NCI-H128 (cell line): Measurements from ENCODE around the gene MCF2L2.

Experiments
- DNase-seq: peaks from one replicate; lab custom pipeline; 2025; ENCODE audit not compliant: unreplicated experiment; lab: John Stamatoyannopoulos, UW

MCF2L2 gene

GRCh38 chr3:183330881-183331280 is 97.5 kb downstream of the MCF2L2 start:
- DNase-seq, result no peak

- no peak for DNase-seq
Measured at GRCh38 chr3:183329543-183329942, 98.9 kb downstream of the MCF2L2 start.

DNA sequence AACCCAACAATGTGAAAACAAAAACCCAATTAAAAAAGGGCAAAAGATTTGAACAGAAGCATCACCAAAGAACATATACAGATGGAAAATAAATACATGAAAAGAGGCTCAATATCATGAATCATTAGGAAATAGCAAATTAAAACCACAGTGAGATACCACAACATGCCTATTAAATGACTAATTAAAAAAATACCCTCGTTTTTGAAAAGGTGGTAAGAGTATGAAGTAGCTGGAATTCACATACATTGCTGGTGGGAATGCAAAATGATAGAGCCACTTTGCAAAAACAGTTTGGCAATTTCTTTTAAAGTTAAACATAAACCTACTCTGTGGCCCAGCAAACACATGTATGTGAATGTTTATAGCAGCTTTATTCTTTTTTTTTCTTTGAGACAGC is 99.6 kb downstream of the MCF2L2 start:
- no peak for DNase-seq

DNA sequence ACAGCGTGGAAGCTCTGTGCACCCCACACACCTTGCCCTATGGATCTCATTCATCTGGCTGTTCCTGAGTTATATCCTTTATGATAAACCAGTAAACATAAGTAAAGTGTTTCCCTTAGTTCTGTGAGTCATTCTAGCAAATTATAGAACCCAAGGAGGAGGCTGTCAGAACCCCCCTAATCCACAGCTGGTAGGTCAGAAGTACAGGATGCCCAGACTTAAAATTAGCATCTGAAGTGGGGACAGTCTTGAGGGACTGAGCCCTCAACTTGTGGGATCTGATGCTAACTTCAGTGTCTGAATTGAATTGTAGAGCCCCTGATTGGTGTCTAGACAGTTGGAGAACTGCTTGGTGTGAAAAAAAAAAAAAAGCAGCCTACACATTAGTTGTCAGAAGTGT is 100.3 kb downstream of the MCF2L2 start:
- no peak for DNase-seq

GRCh38 chr3:183327343-183327742 is 101.1 kb downstream of the MCF2L2 start:
- no peak for DNase-seq

GRCh38 chr3:183324083-183324482 is 104.3 kb downstream of the MCF2L2 start:
- DNase-seq, result no peak

DNA sequence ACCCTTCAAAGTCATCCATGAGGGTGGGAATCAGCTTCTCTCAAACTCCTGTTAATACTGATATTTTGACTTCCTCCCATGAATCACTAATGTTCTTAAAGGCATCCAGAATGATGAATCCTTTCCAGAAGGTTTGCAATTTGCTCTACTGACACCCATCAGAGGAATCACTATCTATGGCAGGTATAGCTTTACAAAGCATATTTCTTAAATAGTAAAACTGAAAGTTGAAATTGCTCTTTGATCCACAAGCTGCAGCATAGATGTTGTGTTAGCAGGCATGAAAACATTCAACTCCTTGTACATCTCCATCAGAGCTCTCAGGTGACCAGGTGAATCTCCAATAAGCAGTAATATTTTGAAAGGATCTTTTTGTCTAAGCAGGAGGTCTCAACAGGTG is 109.0 kb downstream of the MCF2L2 start:
- DNase-seq, result no peak

DNA sequence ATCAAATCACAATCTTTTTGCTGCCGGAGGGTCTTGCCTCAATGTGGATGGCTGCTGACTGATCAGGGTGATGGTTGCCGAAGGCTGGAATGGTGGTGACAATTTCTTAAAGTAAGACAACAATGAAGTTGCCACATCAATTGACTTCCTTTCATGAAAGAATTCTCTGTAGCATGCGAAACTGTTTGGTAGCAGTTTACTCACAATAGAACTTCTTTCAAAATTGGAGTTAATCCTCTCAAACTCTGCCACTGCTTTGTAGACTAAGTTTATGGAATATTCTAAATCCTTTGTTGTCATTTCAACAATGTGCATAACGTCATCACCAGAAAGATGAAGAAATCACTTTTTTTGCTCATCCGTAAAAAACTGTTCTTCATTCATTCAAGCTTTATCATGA is 109.5 kb downstream of the MCF2L2 start:
- no peak for DNase-seq

DNA sequence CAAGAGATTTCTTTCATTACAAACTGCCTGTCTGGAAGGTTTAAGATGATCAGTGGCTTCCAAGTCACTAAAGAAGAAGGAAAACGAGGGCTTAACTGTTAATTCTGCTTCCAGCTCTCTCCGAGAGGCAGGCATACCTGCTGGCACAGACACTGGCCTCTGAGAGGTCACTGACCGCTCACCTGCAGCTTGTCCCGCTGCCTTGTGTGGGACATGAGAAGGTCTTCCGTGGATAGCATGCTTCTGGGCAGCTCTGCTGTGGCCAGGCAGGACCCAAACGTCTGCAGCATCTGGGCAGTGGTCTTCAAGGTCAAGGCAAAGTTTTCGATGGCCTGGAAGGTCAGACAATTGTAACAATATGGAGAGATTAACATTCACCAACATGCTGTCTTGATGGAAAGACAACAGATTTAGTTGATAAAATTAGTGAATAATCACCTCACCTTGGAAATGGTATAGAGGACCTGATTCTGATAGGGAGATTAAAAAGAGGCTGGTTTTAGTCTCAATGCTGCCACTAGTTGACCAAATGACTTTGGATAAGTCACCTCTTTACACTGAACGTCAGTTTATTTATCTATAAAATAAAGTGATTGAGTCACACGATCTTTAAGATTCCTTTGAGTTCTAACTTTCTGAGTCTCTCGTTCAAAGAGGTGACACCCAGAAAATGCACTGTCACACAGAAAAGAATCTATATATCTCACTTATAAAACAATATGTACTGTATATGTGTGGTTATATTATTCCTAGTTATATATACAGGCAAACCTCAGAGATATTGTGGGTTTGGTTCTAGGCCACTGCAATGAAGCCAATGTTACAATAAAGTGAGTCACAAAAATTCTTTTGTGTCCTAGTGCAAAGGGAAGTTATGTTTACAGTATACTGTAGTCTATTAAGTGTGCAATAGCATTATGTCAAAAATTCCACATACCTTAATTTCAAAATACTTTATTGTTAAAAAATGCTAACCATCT is 110.2 kb downstream of the MCF2L2 start:
- DNase-seq, result no peak

- DNase-seq, result no peak
Measured at GRCh38 chr3:183317271-183317670, 111.1 kb downstream of the MCF2L2 start.

GRCh38 chr3:183315739-183316138 is 112.7 kb downstream of the MCF2L2 start:
- DNase-seq, result no peak

DNA sequence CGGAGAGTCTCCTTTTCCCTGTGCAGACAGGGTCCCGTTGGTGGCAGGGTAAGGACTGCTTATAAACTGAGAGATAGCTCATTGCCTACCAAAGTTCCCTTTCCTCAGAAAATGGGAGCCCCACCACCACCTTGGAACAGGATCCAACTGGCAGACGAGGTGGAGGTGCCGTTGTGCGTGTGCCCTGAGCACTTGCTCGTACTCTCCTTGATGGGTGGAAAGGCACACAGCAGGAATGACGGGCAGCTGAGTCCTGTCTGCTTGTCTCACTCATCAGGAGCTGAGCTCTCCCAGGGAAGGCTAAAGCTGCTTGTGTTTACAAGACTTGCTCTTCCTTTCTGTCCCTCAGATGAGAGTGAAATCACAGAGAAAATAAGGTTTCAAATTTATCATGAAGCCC is 114.7 kb downstream of the MCF2L2 start:
- DNase-seq, result no peak

DNA sequence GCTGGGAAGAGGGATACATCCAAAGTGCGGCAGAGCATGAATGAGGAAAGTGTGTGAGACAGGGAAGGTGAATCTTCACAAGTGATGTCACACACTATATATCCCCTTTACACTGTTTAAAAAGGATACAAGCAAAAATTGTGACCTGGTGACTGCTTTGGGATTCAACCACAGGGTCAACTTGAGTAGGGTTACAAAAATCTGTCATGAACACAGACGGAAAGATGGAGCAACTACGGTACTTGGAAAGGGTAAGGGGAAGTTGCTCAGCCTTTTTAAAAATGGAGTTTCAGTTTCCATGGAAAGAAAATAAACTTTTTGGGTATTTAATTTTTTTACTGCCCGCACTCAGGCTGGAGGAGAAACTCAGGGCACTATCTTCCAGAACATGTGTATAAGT is 115.1 kb downstream of the MCF2L2 start:
- DNase-seq, result no peak

- no peak for DNase-seq
Measured at GRCh38 chr3:183312433-183312832, 116.0 kb downstream of the MCF2L2 start.

DNA sequence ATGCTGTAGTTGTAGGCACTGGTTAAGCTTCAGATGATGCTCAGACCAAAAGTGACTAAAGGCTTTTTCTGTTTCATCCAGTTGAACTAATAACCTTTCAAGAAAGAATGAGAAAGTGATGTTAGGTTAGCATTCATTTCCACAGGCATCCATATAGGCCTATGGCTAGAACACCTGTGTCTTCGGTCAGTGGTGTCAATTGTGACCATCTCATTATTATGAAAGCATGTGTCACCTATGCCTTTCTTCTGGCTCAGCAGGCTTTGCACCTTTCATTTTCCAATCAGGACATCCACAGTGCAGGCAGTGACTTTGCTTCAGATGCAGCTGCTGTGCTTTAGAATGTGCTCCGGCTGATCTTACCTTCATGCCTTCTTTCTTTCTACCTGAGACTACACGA is 117.5 kb downstream of the MCF2L2 start:
- no peak for DNase-seq

DNA sequence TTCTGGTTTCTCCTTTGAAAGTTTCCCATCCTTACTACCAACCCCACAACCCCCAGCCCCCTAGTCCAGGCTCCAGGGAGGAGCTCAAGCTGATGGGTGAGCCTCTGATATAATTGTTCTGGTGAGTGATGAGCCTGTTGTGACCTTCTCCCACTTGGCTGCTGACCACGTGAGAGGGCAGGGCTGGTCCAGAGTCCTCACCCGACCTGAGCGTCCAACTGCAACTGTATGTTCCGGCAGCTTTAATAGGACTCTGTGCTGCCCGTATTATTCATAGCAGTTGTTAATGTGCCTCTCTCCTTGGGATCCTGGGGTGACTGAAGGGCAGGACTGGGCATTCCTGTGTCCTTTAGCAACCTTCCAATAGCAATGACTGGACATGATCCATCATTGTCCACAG is 119.1 kb downstream of the MCF2L2 start:
- no peak for DNase-seq

DNA sequence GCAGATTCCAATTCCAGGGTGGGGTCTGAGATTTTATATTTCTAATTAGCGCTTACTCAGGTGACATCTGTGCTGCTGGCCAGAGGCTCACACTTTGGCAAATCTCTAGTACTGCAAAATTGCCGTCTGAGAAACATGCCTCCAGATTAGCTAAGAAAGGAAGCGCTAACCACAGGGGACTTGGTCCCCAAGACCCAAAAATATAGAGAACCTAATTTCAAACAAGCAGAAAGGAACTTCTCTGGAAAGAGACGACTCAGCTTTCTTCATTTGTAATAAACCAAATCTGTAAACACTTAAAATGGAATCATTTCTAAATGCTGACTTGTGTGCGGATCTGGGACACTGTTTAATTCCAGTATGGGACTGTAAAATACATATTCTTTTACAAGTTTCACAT is 119.7 kb downstream of the MCF2L2 start:
- no peak for DNase-seq

DNA sequence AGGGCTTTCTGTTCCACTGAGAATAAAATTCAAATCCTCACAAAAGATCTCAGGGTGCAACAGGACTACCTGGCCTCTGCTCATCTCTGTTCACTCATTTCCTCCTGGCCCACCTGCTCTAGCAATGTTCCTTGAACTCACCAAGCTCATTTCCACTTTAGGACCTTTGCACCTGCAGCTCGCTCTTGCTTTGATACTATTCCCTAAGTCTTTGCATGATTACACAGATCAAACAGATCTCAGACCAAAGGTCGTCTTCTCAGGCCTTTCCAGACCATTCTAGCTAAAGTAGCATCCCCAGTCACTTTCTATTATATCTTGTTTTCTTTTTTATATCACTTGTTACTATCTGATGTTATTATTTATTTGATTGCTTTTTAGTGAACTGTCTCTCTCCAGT is 120.7 kb downstream of the MCF2L2 start:
- DNase-seq, result no peak

DNA sequence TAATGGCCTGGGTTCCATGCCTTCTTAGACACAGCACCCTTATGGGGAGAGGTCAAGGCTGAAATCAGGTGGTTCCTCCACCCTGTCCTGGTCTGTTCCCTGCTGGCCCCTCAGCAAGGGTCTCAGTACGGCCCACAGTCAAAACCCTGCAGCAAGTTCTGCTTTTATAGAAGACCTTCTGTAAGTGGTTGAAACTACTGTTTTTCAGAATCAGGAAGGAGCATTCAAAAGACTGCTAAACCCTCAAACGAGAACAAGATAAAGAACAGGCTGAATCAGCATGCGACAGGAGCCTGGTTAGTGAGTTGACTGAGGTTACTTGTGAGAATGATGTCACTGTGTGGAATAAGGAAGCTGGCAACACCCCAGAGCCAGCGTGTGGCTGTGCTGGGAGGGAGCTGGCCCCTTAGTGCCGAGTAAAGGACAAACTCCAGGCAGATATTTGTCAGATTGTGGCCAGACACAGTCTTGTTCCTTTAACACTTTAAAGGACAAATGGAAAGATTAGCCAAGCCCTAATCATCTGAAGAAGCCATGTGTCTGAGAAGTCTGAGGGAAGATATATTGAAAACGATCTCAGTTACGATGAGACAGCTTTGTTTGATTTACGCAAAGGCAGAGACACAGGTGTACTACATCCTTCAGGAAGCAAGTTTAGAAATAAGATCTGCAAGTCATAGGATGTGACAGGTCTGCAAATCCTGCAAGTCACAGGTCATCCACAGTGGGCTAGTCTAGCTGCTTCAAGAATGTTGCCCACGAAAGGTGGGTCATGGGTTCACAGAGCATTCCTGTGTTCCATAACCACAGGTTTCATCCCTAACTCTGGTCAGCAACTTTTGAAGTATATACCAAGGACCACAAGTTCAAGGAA is 121.4 kb downstream of the MCF2L2 start:
- no peak for DNase-seq

GRCh38 chr3:183303690-183304089 is 124.7 kb downstream of the MCF2L2 start:
- no peak for DNase-seq

GRCh38 chr3:183301937-183302580 is 126.4 kb downstream of the MCF2L2 start:
- no peak for DNase-seq
